HEK293T (cell line): Measurements from ENCODE around the gene ZNF385C.

Source experiments
- FOXA1 ChIP-seq: fragments of 450-650 bp; IDR thresholded peaks from 2 replicates; pipeline ENCODE4 v1.6.1; 2016; ENCODE audit warnings: mild to moderate bottlenecking
- FOXM1 ChIP-seq: fragments of 450-650 bp; IDR thresholded peaks from 2 replicates; pipeline ENCODE4 v1.6.1; 2017; ENCODE audit warnings: mild to moderate bottlenecking, borderline replicate concordance
- HDGF ChIP-seq: fragments of 450-650 bp; IDR thresholded peaks from 2 replicates; pipeline ENCODE4 v1.6.1; 2017; ENCODE audit warnings: antibody characterized with exemption, borderline replicate concordance
- SP1 ChIP-seq: fragments of 450-650 bp; IDR thresholded peaks from 2 replicates; pipeline ENCODE4 v1.6.1; 2017
- SUZ12 ChIP-seq: fragments of 450-650 bp; IDR thresholded peaks from 2 replicates; pipeline ENCODE4 v1.6.1; 2016; ENCODE audit warnings: mild to moderate bottlenecking
- TARDBP ChIP-seq: fragments of 450-650 bp; IDR thresholded peaks from 2 replicates; pipeline ENCODE4 v1.6.1; 2016

DNA sequence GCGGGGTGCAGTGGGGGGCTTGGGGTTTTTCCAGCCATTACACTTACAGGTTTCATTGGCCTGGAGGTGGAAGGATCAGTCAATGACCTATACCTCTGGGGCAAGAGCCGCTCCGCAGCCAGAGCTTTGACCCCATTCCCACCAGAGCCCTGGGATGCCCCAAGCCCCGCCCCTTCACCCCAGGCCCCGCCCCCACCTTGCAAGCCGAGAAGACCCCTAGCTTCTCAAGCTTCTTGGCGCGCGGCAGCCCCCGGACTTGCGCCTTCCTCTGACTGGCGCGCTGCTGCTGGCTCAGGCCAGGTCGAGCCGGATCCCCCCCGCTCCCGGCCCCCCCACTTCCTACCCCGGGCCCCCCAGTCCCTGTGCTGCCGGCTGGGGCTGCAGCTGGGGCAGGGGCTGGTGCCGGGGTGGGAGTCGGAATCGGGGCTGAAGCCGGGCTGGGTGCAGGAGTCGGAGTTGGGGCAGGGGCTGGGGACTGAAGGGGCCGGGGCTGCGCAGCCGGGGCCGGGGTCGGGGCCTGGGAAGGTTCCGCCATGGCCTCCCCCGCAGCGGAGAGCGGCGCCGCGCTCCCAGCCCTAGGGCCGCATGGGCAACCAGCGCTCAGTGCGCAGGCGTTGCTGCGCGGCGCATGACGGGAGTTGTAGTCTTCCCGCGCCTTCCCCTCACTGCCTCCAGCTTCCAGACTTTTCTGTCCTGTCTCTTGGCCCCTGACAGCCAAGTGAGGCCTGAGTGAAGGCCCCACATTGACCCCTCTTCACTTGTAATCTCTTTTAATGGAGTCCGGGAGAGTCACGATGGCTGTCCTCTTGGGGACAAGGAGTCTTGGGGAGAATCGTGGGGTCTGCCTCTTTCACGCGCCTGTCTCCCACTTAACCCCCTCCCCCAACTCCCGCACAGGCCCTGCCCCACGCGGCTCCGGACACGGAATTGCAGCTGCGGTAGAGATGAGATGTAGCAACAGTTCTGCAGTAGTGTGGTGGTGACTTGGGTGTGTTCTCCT lies 22.8 kb upstream of the ZNF385C start, which contains the start of gene KAT2A:
- no peak for TF ChIP-seq HDGF
- TF ChIP-seq FOXA1: no peak
- no peak for TF ChIP-seq FOXM1
- TF ChIP-seq TARDBP: no peak
- TF ChIP-seq SUZ12: no peak
- no peak for TF ChIP-seq SP1
